GM12865 (cell line): Measurements from ENCODE around the gene C5orf47.

ENCODE experiments used
- DNase-seq: peaks from one replicate; pipeline ENCODE4 v3.0.0; 2010; ENCODE audit warnings: low read depth
- H3K4me3 ChIP-seq: 2 replicates; pipeline ENCODE4 v1.5.1; 2011; ENCODE audit warnings: mild to moderate bottlenecking, low read depth, low read length, control low read depth
- TF ChIP-seq, protein P1 (sequence below): IDR thresholded peaks from 2 replicates; pipeline ENCODE4 v1.5.1; 2011; ENCODE audit warnings: low read length, control low read depth, low read depth, inconsistent platforms; ENCODE audit not compliant: insufficient read depth; ENCODE audit errors: missing control alignments

The C5orf47 gene

DNA sequence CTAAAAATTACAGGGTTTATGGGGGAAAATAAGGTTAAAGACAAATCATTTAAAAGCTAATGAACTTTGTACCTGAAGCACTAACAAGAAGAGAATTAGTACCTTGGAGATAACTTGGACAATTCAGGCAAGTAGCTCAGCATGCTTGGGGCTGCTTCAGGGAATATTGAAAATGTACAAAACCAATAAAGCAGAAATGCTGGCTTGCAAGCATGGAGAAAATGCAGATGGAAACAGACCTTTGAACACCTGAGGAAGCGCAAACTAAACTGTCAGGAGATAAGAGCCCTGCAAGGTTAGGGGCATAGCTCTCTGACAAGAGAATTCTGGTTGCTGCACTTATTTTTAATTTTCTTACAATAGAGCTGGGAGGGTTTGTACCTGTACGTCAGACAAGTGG is 42.6 kb upstream of the C5orf47 start:
- DNase-seq, result no peak
- TF ChIP-seq, protein P1, sequence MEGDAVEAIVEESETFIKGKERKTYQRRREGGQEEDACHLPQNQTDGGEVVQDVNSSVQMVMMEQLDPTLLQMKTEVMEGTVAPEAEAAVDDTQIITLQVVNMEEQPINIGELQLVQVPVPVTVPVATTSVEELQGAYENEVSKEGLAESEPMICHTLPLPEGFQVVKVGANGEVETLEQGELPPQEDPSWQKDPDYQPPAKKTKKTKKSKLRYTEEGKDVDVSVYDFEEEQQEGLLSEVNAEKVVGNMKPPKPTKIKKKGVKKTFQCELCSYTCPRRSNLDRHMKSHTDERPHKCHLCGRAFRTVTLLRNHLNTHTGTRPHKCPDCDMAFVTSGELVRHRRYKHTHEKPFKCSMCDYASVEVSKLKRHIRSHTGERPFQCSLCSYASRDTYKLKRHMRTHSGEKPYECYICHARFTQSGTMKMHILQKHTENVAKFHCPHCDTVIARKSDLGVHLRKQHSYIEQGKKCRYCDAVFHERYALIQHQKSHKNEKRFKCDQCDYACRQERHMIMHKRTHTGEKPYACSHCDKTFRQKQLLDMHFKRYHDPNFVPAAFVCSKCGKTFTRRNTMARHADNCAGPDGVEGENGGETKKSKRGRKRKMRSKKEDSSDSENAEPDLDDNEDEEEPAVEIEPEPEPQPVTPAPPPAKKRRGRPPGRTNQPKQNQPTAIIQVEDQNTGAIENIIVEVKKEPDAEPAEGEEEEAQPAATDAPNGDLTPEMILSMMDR, result no peak
- no peak overlapping the region for H3K4me3 ChIP-seq

- no peak for DNase-seq
- TF ChIP-seq, protein P1, result no peak
- no peak overlapping the region for H3K4me3 ChIP-seq
Observed at GRCh38 chr5:173950829-173951228, 38.1 kb upstream of the C5orf47 start.

DNA sequence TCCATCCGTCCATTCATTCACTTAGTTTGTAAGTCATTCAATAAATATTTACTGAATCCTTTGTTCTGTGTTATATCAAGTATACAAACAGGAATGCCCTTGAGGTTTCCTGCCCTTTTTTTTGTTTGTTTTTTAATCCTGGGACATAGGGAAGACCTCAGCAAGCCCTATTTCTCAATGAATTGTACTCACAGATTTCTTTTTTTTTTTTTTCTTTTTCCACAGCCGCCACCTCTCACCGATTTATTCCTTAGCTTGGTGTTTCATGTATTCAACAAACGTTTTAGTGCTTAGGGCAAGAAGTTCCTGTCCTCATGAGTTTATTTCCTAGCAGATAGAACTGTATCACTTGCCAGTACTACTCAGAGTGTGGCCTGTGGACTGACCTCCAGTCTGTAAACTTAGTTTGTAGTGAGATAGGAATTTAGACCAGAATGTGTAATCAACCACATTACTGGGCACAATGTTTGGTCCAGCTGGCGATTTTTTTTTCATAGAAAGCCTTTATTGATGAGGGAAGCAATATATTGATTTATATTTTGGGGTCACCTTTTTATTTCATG is 35.4 kb upstream of the C5orf47 start:
- H3K4me3 ChIP-seq, result no peak overlapping the region
- TF ChIP-seq, protein P1, result no peak
- no peak for DNase-seq

- no peak for DNase-seq
- no peak overlapping the region for H3K4me3 ChIP-seq
- TF ChIP-seq, protein P1, result no peak
Observed at GRCh38 chr5:173954671-173955521, 34.1 kb upstream of the C5orf47 start.

GRCh38 chr5:173960986-173961385 is 28.0 kb upstream of the C5orf47 start:
- TF ChIP-seq, protein P1, result no peak
- no peak overlapping the region for H3K4me3 ChIP-seq

DNA sequence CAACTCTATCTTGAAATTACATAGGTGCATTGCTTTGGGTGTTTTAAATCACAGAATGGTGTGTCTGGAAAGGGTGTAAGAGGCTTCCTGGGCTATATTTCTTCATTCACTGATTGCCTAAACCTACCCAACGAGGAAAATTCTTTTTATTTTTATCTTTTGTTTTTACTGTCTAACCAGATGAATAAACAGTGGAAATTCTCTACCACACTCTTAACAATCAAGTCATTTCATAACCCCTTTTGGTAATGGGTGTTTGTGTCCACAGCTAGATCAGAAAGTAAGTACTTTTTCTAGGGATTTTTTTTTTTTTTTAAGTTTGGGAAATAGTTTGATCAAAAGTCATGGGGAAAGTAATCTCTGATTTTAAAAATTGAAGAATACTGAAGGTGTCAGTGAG is 27.6 kb upstream of the C5orf47 start:
- TF ChIP-seq, protein P1, result no peak
- no peak for DNase-seq
- no peak overlapping the region for H3K4me3 ChIP-seq

More at GRCh38 chr5:173960986-173961385, 28.0 kb upstream of the C5orf47 start:
- no peak for DNase-seq

DNA sequence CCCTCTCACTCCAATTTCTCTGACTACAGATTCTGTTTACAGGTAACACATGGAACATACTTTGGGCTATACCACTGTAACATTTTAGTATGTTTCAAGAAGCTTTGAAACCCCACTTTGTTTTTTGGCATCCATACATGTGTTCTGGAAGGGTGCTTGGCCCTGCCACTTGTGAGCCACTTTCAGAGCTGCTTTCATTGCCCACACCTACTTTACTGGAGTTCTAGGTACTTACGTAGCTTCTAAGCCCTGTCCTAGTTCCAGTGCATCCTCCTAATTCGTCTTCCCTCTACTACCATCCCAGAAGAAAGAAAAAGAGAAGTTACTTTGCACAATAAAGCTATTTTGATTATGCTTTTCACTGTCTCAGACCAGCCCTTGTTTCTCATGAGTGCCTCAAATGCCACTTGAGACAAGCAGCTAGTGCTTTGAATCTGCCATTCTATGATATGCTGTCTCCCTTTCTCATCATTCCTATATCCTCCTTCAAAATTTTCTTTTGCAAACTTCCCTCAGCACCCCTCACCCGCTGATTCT is 26.5 kb upstream of the C5orf47 start:
- DNase-seq, result no peak
- TF ChIP-seq, protein P1, result no peak
- no peak overlapping the region for H3K4me3 ChIP-seq
